ENCODE results near the gene CDH13.

CDH13 gene

DNA sequence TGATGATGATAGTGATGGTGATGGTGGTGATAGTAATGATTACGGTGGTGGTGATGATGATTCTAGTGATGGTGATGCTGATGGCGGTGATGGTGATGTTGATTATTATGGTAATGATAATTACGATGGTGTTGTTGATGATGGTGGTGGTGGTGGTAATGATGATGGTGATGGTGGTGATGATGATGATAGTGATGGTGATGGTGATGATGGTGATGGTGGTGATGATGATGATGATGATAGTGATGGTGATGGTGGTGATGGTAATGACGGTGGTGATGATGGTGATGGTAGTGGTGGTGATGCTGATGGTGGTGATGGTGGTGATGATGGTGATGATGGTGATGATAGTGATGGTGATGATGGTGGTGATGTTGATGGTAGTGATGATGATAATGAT is 370.0 kb downstream of the CDH13 start:
- Histone ChIP-seq H3K27ac (ENCODE audit: extremely low read depth, low read depth, low read length) (no peak overlapping the region), H3K4me3 (ENCODE audit: low read depth, low read length) (no peak overlapping the region), H3K4me1 (ENCODE audit: control insufficient read depth, insufficient read depth, low read length) (peaks cover 2% of the 10 kb centered on the region; the same call in 1 of the 2 replicates), H3K36me3 (ENCODE audit: control insufficient read depth in 2 of 2, insufficient read depth in 1 of 2, low read length in 2 of 2) (no peaks in the 10 kb centered on the region), H3K9me3 (ENCODE audit: control insufficient read depth, insufficient read depth, low read depth, low read length) (no peaks in the 10 kb centered on the region)
- POLR2A ChIA-PET: no interaction called here
- no peak for TF ChIP-seq ZNF501 (tag by site-specific recombination; IDR thresholded peaks at IDR 0.05)
- no peak for TF ChIP-seq ZNF610 (tag by site-specific recombination; IDR thresholded peaks at IDR 0.05; ENCODE audit: borderline replicate concordance)
- TF ChIP-seq, protein P1, sequence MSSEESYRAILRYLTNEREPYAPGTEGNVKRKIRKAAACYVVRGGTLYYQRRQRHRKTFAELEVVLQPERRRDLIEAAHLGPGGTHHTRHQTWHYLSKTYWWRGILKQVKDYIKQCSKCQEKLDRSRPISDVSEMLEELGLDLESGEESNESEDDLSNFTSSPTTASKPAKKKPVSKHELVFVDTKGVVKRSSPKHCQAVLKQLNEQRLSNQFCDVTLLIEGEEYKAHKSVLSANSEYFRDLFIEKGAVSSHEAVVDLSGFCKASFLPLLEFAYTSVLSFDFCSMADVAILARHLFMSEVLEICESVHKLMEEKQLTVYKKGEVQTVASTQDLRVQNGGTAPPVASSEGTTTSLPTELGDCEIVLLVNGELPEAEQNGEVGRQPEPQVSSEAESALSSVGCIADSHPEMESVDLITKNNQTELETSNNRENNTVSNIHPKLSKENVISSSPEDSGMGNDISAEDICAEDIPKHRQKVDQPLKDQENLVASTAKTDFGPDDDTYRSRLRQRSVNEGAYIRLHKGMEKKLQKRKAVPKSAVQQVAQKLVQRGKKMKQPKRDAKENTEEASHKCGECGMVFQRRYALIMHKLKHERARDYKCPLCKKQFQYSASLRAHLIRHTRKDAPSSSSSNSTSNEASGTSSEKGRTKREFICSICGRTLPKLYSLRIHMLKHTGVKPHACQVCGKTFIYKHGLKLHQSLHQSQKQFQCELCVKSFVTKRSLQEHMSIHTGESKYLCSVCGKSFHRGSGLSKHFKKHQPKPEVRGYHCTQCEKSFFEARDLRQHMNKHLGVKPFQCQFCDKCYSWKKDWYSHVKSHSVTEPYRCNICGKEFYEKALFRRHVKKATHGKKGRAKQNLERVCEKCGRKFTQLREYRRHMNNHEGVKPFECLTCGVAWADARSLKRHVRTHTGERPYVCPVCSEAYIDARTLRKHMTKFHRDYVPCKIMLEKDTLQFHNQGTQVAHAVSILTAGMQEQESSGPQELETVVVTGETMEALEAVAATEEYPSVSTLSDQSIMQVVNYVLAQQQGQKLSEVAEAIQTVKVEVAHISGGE (tag by site-specific recombination; conservative IDR thresholded peaks at IDR 0.05; ENCODE audit: low read depth): no peak
- TF ChIP-seq ZNF112 (tag by site-specific recombination; IDR thresholded peaks at IDR 0.05): 0 out of 2 replicates have a peak, but pooled peaks have one; percentile 11
- TF ChIP-seq ZBTB20 (tag by site-specific recombination; IDR thresholded peaks at IDR 0.05): 0 out of 2 replicates have a peak, but pooled peaks have one; percentile 21
- TF ChIP-seq ZNF560 (tag by site-specific recombination; IDR thresholded peaks at IDR 0.05; ENCODE audit: borderline replicate concordance): no peak
- no peak for TF ChIP-seq ZNF2 (tag by site-specific recombination; IDR thresholded peaks at IDR 0.05)
- no peak for TF ChIP-seq ZNF324 (tag by site-specific recombination; IDR thresholded peaks at IDR 0.05)
- TF ChIP-seq ZNF692 (tag by site-specific recombination; IDR thresholded peaks at IDR 0.05): no peak
- TF ChIP-seq, protein P2, sequence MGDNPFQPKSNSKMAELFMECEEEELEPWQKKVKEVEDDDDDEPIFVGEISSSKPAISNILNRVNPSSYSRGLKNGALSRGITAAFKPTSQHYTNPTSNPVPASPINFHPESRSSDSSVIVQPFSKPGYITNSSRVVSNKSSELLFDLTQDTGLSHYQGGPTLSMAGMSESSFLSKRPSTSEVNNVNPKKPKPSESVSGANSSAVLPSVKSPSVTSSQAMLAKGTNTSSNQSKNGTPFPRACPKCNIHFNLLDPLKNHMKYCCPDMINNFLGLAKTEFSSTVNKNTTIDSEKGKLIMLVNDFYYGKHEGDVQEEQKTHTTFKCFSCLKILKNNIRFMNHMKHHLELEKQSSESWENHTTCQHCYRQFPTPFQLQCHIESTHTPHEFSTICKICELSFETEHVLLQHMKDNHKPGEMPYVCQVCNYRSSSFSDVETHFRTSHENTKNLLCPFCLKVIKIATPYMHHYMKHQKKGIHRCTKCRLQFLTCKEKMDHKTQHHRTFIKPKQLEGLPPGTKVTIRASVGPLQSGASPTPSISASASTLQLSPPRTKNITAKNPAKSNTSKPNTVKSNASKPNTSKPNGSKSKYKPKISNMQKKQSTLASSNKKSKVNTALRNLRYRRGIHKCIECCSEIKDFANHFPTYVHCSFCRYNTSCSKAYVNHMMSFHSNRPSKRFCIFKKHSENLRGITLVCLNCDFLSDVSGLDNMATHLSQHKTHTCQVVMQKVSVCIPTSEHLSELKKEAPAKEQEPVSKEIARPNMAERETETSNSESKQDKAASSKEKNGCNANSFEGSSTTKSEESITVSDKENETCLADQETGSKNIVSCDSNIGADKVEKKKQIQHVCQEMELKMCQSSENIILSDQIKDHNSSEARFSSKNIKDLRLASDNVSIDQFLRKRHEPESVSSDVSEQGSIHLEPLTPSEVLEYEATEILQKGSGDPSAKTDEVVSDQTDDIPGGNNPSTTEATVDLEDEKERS (tag by site-specific recombination; IDR thresholded peaks at IDR 0.05): no peak
- no peak for TF ChIP-seq FEZF1 (tag by site-specific recombination; IDR thresholded peaks at IDR 0.05)
- no peak for TF ChIP-seq ZNF600 (tag by site-specific recombination; IDR thresholded peaks at IDR 0.05)
- TF ChIP-seq ZSCAN23 (tag by site-specific recombination; IDR thresholded peaks at IDR 0.05): no peak
- TF ChIP-seq ZNF513 (tag by site-specific recombination; IDR thresholded peaks at IDR 0.05): peak; percentile 93
- peak; percentile 67; the same call in 1 of the 2 replicates for TF ChIP-seq ZNF311 (tag by site-specific recombination; IDR thresholded peaks at IDR 0.05; ENCODE audit: borderline replicate concordance)
- no peak for TF ChIP-seq ZNF184 (tag by site-specific recombination; IDR thresholded peaks at IDR 0.05)
- TF ChIP-seq ZNF549 (tag by site-specific recombination; IDR thresholded peaks at IDR 0.05): no peak
- TF ChIP-seq MYNN (tag by site-specific recombination; IDR thresholded peaks at IDR 0.05; ENCODE audit: borderline replicate concordance): no peak
- TF ChIP-seq YY1 (tag by site-specific recombination; IDR thresholded peaks at IDR 0.05): no peak
- TF ChIP-seq ZNF621 (tag by site-specific recombination; IDR thresholded peaks at IDR 0.05): no peak
- TF ChIP-seq ZNF776 (tag by site-specific recombination; IDR thresholded peaks at IDR 0.05; ENCODE audit: borderline replicate concordance): 0 out of 2 replicates have a peak, but pooled peaks have one; percentile 20
- no peak for TF ChIP-seq ZNF423 (tag by site-specific recombination; IDR thresholded peaks at IDR 0.05)
- CTCF ChIA-PET: no interaction called here

All from HEK293 (cell line).